H1 (cell line): Measurements from ENCODE around the gene TMEM165. TPM values are rescaled to one million over a fixed set of nuclear protein-coding genes. Genes with fewer than 3 reads are reported as not detected.

Experiments
- CTCF ChIA-PET: fragments of 300-600 bp; sonication (Branson Sonifier 250); formaldehyde crosslinking; loops from one replicate; lab custom pipeline; 2021; ENCODE audit not compliant: partially characterized antibody; lab: Charles Lee
- POLR2A ChIA-PET: fragments of 300-600 bp; sonication (Branson Sonifier 250); formaldehyde crosslinking; loops from one replicate; lab custom pipeline; 2021; ENCODE audit warnings: inconsistent platforms; ENCODE audit not compliant: partially characterized antibody; lab: Charles Lee
- DNase-seq, 2 experiments: peaks; one replicate each; pipeline versions ENCODE4 v3.0.0 to v3.0.0-alpha.2; 2010 to 2022; ENCODE audit warnings: low spot score in 2 of 2, low read depth in 1 of 2, mixed read lengths in 1 of 2
- FAIRE-seq: peaks from 2 replicates; lab custom pipeline; 2011; peaks lifted over from hg19 to GRCh38; lab: Jason Lieb, UNC
- H2AFZ ChIP-seq: 2 replicates; pipeline ENCODE4 v1.8.1; 2012; ENCODE audit warnings: low read length, inconsistent platforms
- H2AK5ac ChIP-seq: 2 replicates; pipeline ENCODE4 v1.6.1; 2013; ENCODE audit warnings: low read depth, low read length
- H2BK120ac ChIP-seq: replicated peaks from 2 replicates; pipeline ENCODE3; 2013; ENCODE audit warnings: low read depth, low read length, inconsistent platforms
- H2BK12ac ChIP-seq: 2 replicates; pipeline ENCODE4 v1.6.1; 2013; ENCODE audit warnings: low read depth, low read length
- H2BK15ac ChIP-seq: 2 replicates; pipeline ENCODE4 v1.6.1; 2013; ENCODE audit warnings: low read length
- H2BK20ac ChIP-seq: 2 replicates; pipeline ENCODE4 v1.6.1; 2013; ENCODE audit warnings: low read length
- H2BK5ac ChIP-seq: 2 replicates; pipeline ENCODE4 v1.6.1; 2013; ENCODE audit warnings: low read depth, low read length
- H3K14ac ChIP-seq: 2 replicates; pipeline ENCODE4 v1.6.1; 2013; ENCODE audit warnings: inconsistent platforms; ENCODE audit not compliant: insufficient read length
- H3K18ac ChIP-seq: 2 replicates; pipeline ENCODE4 v1.6.1; 2013; ENCODE audit warnings: low read length; ENCODE audit errors: extremely low read depth
- H3K23ac ChIP-seq: 2 replicates; pipeline ENCODE4 v1.6.1; 2013; ENCODE audit warnings: inconsistent platforms; ENCODE audit not compliant: insufficient read length
- H3K23me2 ChIP-seq: 2 replicates; pipeline ENCODE4 v1.6.1; 2013; ENCODE audit warnings: low read depth, low read length
- H3K27ac ChIP-seq: 2 replicates; pipeline ENCODE4 v1.6.1; 2011; ENCODE audit warnings: low read depth, low read length, inconsistent platforms
- H3K27me3 ChIP-seq, 4 experiments: replicated peaks in 1 of 4; 1 replicate in 1 of 4; 2 replicates in 3 of 4; pipeline versions ENCODE4 v1.6.1 to v1.8.1; 2011 to 2013; ENCODE audit warnings: low read length in 3 of 4, mild to moderate bottlenecking in 3 of 4, inconsistent platforms in 2 of 4, mixed read lengths in 2 of 4, moderate library complexity in 1 of 4; ENCODE audit not compliant: control insufficient read depth in 3 of 4, insufficient read depth in 3 of 4; ENCODE audit errors: extremely low read depth in 1 of 4
- H3K36me3 ChIP-seq, 4 experiments: 2 replicates each; pipeline versions ENCODE4 v1.6.1 to v1.8.1; 2011 to 2013; ENCODE audit warnings: mild to moderate bottlenecking in 4 of 4, low read length in 3 of 4, moderate library complexity in 2 of 4, control low read depth in 1 of 4, inconsistent platforms in 1 of 4; ENCODE audit not compliant: insufficient read depth in 4 of 4, control insufficient read depth in 2 of 4
- H3K4ac ChIP-seq: replicated peaks from 2 replicates; pipeline ENCODE3; 2013; ENCODE audit warnings: low read length, low read depth, mixed read lengths, inconsistent platforms; ENCODE audit not compliant: insufficient read length
- H3K4me1 ChIP-seq, 4 experiments: replicated peaks in 1 of 4; 1 replicate in 1 of 4; 2 replicates in 3 of 4; pipeline versions ENCODE4 v1.6.1 to v1.8.1; 2011 to 2013; ENCODE audit warnings: low read length in 3 of 4, inconsistent platforms in 2 of 4, mixed read lengths in 1 of 4; ENCODE audit not compliant: insufficient read depth in 4 of 4, control insufficient read depth in 3 of 4
- H3K4me2 ChIP-seq, 2 experiments: 2 replicates each; pipeline versions ENCODE4 v1.6.1 to v1.8.1; 2011 to 2013; ENCODE audit warnings: low read depth in 2 of 2, low read length in 2 of 2, control low read depth in 1 of 2, inconsistent platforms in 1 of 2, mild to moderate bottlenecking in 1 of 2; ENCODE audit not compliant: insufficient read depth in 1 of 2
- H3K4me3 ChIP-seq, 4 experiments: fragments of 200-600, 300-600 bp in 1 of 4; sonication (generic), shearing (Covaris generic), sonication (Bioruptor Twin) in 1 of 4; 2 replicates each; pipeline versions ENCODE4 v1.5.1 to v1.8.1; 2011 to 2016; ENCODE audit warnings: low read length in 4 of 4, low read depth in 3 of 4, control low read depth in 2 of 4, inconsistent platforms in 2 of 4, mild to moderate bottlenecking in 2 of 4, mixed read lengths in 1 of 4, moderate library complexity in 1 of 4; ENCODE audit not compliant: insufficient read depth in 2 of 4; ENCODE audit errors: extremely low read depth in 1 of 4
- H3K56ac ChIP-seq: replicated peaks from 2 replicates; pipeline ENCODE3; 2013; ENCODE audit warnings: low read depth, mild to moderate bottlenecking, mixed read lengths, low read length, inconsistent platforms; ENCODE audit not compliant: insufficient read length
- H3K79me1 ChIP-seq: 2 replicates; pipeline ENCODE4 v1.6.1; 2013; ENCODE audit warnings: low read depth, low read length, control low read depth
- H3K79me2 ChIP-seq, 2 experiments: 2 replicates each; pipeline versions ENCODE4 v1.6.1 to v1.8.1; 2012 to 2013; ENCODE audit warnings: low read length in 2 of 2, mild to moderate bottlenecking in 2 of 2, inconsistent platforms in 1 of 2; ENCODE audit not compliant: insufficient read depth in 2 of 2, control insufficient read depth in 1 of 2
- H3K9ac ChIP-seq, 4 experiments: replicated peaks in 1 of 4; 1 replicate in 1 of 4; 2 replicates in 3 of 4; pipeline versions ENCODE4 v1.6.1 to v1.8.1; 2011 to 2013; ENCODE audit warnings: low read depth in 3 of 4, low read length in 3 of 4, control low read depth in 2 of 4, mild to moderate bottlenecking in 2 of 4, moderate library complexity in 2 of 4, inconsistent platforms in 1 of 4; ENCODE audit errors: extremely low read depth in 1 of 4
- H3K9me3 ChIP-seq, 2 experiments: 2 replicates each; pipeline versions ENCODE4 v1.6.1 to v1.8.1; 2012 to 2013; ENCODE audit warnings: mild to moderate bottlenecking in 2 of 2, moderate library complexity in 2 of 2, control low read depth in 1 of 2, inconsistent platforms in 1 of 2, low read depth in 1 of 2, low read length in 1 of 2, mixed read lengths in 1 of 2; ENCODE audit not compliant: insufficient read depth in 2 of 2
- H4K20me1 ChIP-seq, 2 experiments: replicated peaks in 1 of 2; 2 replicates each; pipeline versions ENCODE3 to v1.8.1; 2011 to 2013; ENCODE audit warnings: inconsistent platforms in 2 of 2, low read length in 2 of 2, mild to moderate bottlenecking in 1 of 2; ENCODE audit not compliant: insufficient read depth in 2 of 2, control insufficient read depth in 1 of 2
- H4K5ac ChIP-seq: 2 replicates; pipeline ENCODE4 v1.6.1; 2013; ENCODE audit warnings: low read length, low read depth, mixed read lengths, inconsistent platforms; ENCODE audit not compliant: insufficient read length
- H4K8ac ChIP-seq: 2 replicates; pipeline ENCODE4 v1.8.0; 2013; ENCODE audit warnings: mild to moderate bottlenecking, moderate library complexity, low read length, inconsistent platforms; ENCODE audit not compliant: insufficient read depth; ENCODE audit errors: extremely low read depth
- H4K91ac ChIP-seq: replicated peaks from 2 replicates; pipeline ENCODE3; 2013; ENCODE audit warnings: low read length, mixed read lengths, inconsistent platforms; ENCODE audit not compliant: insufficient read length
- BRCA1 ChIP-seq: IDR thresholded peaks from 2 replicates; pipeline ENCODE4 v1.6.1; 2012; ENCODE audit warnings: low read depth, low read length, improper control_type of control experiment
- KDM1A ChIP-seq: fragments of 200-600, 300-600 bp; sonication (generic); IDR thresholded peaks from 2 replicates; pipeline ENCODE4 v1.7.1; 2016; ENCODE audit warnings: mild to moderate bottlenecking, low read length, borderline replicate concordance
- SP1 ChIP-seq: IDR thresholded peaks from 2 replicates; pipeline ENCODE4 v1.6.1; 2011; ENCODE audit warnings: low read depth, low read length
- TAF7 ChIP-seq: optimal IDR thresholded peaks from 2 replicates; pipeline ENCODE3; 2011; ENCODE audit warnings: low read depth, mild to moderate bottlenecking, inconsistent platforms, low read length, moderate library complexity, borderline replicate concordance
- WGBS, 2 experiments: shearing (Covaris generic) in 1 of 2; methylation state at CpG; one replicate each; pipeline versions ENCODE4 v1.1.6 to v1.1.7; 2013 to 2015; ENCODE audit warnings: low lambda C conversion rate in 2 of 2, mixed read lengths in 2 of 2, inconsistent platforms in 1 of 2, low coverage in 1 of 2, missing lambda C conversion rate in 1 of 2; ENCODE audit not compliant: insufficient replicate concordance in 2 of 2, insufficient coverage in 1 of 2, insufficient read length in 1 of 2; ENCODE audit errors: extremely low coverage in 1 of 2, missing lambda C conversion rate in 1 of 2; 5-methylcytosine and 5-hydroxymethylcytosine counted together
- polyA plus RNA-seq, 7 experiments: library from polyadenylated mRNA; depleted of rRNA in 3 of 7; stranded (reverse) in 5 of 7; unstranded in 2 of 7; fragments of >200 nt in 5 of 7; fragments of 200-250 nt in 2 of 7; gene quantifications; 1 replicate in 5 of 7; 2 replicates in 1 of 7; 4 replicates in 1 of 7; pipeline versions ENCODE4 v1.2.1 to v1.2.3, GENCODE V29; 2011 to 2013; ENCODE audit warnings: missing spikeins in 2 of 7, mixed read lengths in 2 of 7
- total RNA-seq: library from RNA; stranded (reverse); fragmentation: NEBNext Ultra II Directional; extraction: Animal tissue kit (Norgen Biotek cat#: 25700); gene quantifications from 2 replicates; pipeline ENCODE4 v1.2.1, GENCODE V29; 2021
- TF ChIP-seq, protein P1 (sequence below): IDR thresholded peaks from 2 replicates; pipeline ENCODE4 v1.6.1; 2012; ENCODE audit warnings: low read length, inconsistent platforms

TMEM165 gene
- total and polyA plus RNA-seq, 2 of the 8 experiments (the other 6 are each of a cell fraction or from before 2014, with no cell fraction given), result 85.5 to 125 TPM

DNA sequence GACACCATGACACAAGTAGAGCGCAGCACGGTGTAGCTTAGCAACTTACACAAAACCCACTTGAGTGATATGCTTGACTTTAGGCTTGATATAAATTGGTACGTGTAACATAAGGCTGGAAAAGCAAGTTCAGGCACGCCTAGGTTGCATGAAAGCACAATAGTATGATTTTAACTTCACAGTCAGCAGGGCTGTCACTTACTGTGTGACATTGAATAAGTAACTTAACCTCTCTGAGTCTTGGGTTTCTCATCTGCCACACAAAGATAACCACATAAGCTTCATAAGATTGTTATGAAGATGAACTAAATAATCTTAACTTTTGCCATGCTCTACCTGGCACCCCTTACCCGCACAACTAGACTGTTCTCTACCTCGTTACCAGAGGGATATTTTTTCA lies 40.2 kb upstream of the TMEM165 start:
- H3K79me1 ChIP-seq, result no peaks in the 10 kb centered on the region
- FAIRE-seq (no peak), DNase-seq (peak in 1 of 2 experiments; percentile 22)
- H4K91ac ChIP-seq, result no peak overlapping the region
- H3K4ac ChIP-seq, result no peak overlapping the region
- H4K5ac ChIP-seq, result no peak overlapping the region
- no peak overlapping the region for H3K27ac ChIP-seq
- H4K8ac ChIP-seq, result no peak overlapping the region
- no peak overlapping the region for H2BK15ac ChIP-seq
- H2BK120ac ChIP-seq, result no peak overlapping the region
- CTCF ChIA-PET, result interaction anchor here (0.9 to 1.9 kb wide), 5 partner anchors 8 to 19 kb away, joined by 3 to 6 read pairs (median 4); partner anchors contain the start of gene SRD5A3
- no peak overlapping the region for H2BK5ac ChIP-seq
- H3K4me2 ChIP-seq, result no peak overlapping the region
- no peaks in the 10 kb centered on the region for H3K27me3 ChIP-seq
- no peak overlapping the region for H2AFZ ChIP-seq
- H3K23ac ChIP-seq, result no peak overlapping the region
- no peaks in the 10 kb centered on the region for H3K79me2 ChIP-seq
- H3K36me3 ChIP-seq, result peaks cover 0 to 13% (median 0%) of the 10 kb centered on the region in 4 experiments; a peak in 2 of 8 replicates
- 81% methylated on average over 6 of the region's 6 CpGs; no CpG with 5 or more reads in 1 of the 2 experiments for WGBS, 2 experiments
- H3K4me1 ChIP-seq, result no peaks in the 10 kb centered on the region
- H2BK12ac ChIP-seq, result no peak overlapping the region
- H4K20me1 ChIP-seq, result no peaks in the 10 kb centered on the region
- H3K9me3 ChIP-seq, result peaks cover 0 to 4% of the 10 kb centered on the region in 2 experiments; a peak in 1 of 4 replicates
- TF ChIP-seq TAF7 (no peak), BRCA1 (no peak), SP1 (no peak), KDM1A (0 out of 2 replicates have a peak, but pooled peaks have one; percentile 18)
- TF ChIP-seq, protein P1, sequence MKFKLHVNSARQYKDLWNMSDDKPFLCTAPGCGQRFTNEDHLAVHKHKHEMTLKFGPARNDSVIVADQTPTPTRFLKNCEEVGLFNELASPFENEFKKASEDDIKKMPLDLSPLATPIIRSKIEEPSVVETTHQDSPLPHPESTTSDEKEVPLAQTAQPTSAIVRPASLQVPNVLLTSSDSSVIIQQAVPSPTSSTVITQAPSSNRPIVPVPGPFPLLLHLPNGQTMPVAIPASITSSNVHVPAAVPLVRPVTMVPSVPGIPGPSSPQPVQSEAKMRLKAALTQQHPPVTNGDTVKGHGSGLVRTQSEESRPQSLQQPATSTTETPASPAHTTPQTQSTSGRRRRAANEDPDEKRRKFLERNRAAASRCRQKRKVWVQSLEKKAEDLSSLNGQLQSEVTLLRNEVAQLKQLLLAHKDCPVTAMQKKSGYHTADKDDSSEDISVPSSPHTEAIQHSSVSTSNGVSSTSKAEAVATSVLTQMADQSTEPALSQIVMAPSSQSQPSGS, result no peak
- TF ChIP-seq, all 59 proteins: peak for 1
- no peak overlapping the region for H3K14ac ChIP-seq
- no peaks in the 10 kb centered on the region for H3K23me2 ChIP-seq
- no peak overlapping the region for H3K9ac ChIP-seq
- POLR2A ChIA-PET, result interaction anchor here (1.0 to 1.4 kb wide), 2 partner anchors 9 to 40 kb away, joined by 3 to 5 read pairs; partner anchors contain the start of genes SRD5A3 and TMEM165
- no peak overlapping the region for H3K4me3 ChIP-seq
- H3K56ac ChIP-seq, result no peak overlapping the region
- H2BK20ac ChIP-seq, result no peak overlapping the region
- H3K18ac ChIP-seq, result no peak overlapping the region
- no peak overlapping the region for H2AK5ac ChIP-seq
